Fibroblast of lung (primary cell): ENCODE results near the gene CHD6.

Experiments
- CTCF ChIP-seq, 2 donors: IDR thresholded peaks in 1 of 2; conservative IDR thresholded peaks in 1 of 2; 1 replicate in 1 of 2; 2 replicates in 1 of 2; pipeline ENCODE4 v1.5.1; 2011 to 2012; ENCODE audit warnings: low read length in 2 of 2, control low read depth in 1 of 2, inconsistent platforms in 1 of 2, low read depth in 1 of 2, mild to moderate bottlenecking in 1 of 2
- EZH2 ChIP-seq: IDR thresholded peaks from 2 replicates; pipeline ENCODE4 v1.5.1; 2012; ENCODE audit warnings: low read length, control low read depth, mild to moderate bottlenecking; ENCODE audit errors: missing control alignments

- no peak for TF ChIP-seq CTCF (conservative IDR thresholded peaks at IDR 0.05 in 1 of 2, IDR thresholded peaks at IDR 0.05 in 1 of 2; ENCODE audit: low read depth in 1 of 2, low read length in 2 of 2)
- TF ChIP-seq EZH2: no peak
These were observed 32.2 kb upstream of the CHD6 start for GRCh38 chr20:41650231-41650948.
